AG10803 (cell line): ENCODE data around the gene CCDC32.

Source experiments
- DNase-seq: peaks from one replicate; pipeline ENCODE4 v3.0.0; 2010; ENCODE audit warnings: low read depth
- H3K4me3 ChIP-seq: 2 replicates; pipeline ENCODE4 v1.5.1; 2011; ENCODE audit warnings: mild to moderate bottlenecking, low read length, control low read depth
- CTCF ChIP-seq: conservative IDR thresholded peaks from 2 replicates; pipeline ENCODE4 v1.5.1; 2011; ENCODE audit warnings: mild to moderate bottlenecking, low read length, control low read depth, inconsistent platforms

CCDC32 gene

GRCh38 chr15:40550341-40551037 is 14.4 kb downstream of the CCDC32 start:
- TF ChIP-seq CTCF = no peak
- no peak overlapping the region for H3K4me3 ChIP-seq
- no peak for DNase-seq

GRCh38 chr15:40549894-40550293 is 14.9 kb downstream of the CCDC32 start:
- no peak overlapping the region for H3K4me3 ChIP-seq
- DNase-seq = no peak
- TF ChIP-seq CTCF = no peak

GRCh38 chr15:40548610-40549009 is 16.2 kb downstream of the CCDC32 start:
- no peak for TF ChIP-seq CTCF
- H3K4me3 ChIP-seq = no peak overlapping the region

GRCh38 chr15:40545457-40545856 is 19.4 kb downstream of the CCDC32 start:
- no peak overlapping the region for H3K4me3 ChIP-seq
- DNase-seq = no peak
- TF ChIP-seq CTCF = no peak

More at GRCh38 chr15:40548610-40549009, 16.2 kb downstream of the CCDC32 start:
- no peak for DNase-seq

- no peak for DNase-seq
- no peak for TF ChIP-seq CTCF
- H3K4me3 ChIP-seq = no peak overlapping the region
Measured at GRCh38 chr15:40543631-40544294, 21.1 kb downstream of the CCDC32 start.

- TF ChIP-seq CTCF = no peak
- no peak overlapping the region for H3K4me3 ChIP-seq
- DNase-seq = no peak
Measured at GRCh38 chr15:40543082-40543481, 21.8 kb downstream of the CCDC32 start.

GRCh38 chr15:40538976-40539375 is 25.9 kb downstream of the CCDC32 start:
- no peak for DNase-seq
- TF ChIP-seq CTCF = no peak
- no peak overlapping the region for H3K4me3 ChIP-seq
